ENCODE measurements around the gene EIF3D.
A peak's percentile ranks its signal among the peaks of the same experiment; 100 is the strongest.

Gene EIF3D

DNA sequence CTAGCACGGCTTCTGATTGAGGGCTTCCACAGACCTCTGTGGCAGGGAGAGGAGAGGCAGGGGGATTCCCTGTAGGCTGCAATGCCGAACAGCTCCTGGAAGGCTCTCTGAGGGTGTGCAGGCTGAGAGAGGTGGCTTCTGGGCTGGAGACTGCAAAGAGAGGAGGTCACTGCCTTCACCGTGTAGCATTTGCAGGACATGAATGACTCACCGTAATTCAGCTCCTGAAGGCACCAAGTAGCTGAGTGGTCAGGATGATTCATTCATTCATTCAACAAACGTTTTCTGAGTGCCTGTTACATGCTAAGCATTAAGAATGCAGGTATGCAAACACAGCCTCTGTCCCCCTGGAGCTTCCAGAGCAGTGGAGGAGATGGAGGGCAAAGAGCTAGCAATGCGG lies 18.0 kb upstream of the EIF3D start:
- H3K27me3 ChIP-seq (ENCODE audit: insufficient read depth, poor library complexity, severe bottlenecking) = no peaks in the 10 kb centered on the region
- H3K27ac ChIP-seq (replicated peaks) = no peak overlapping the region
- no peak for DNase-seq (ENCODE audit: low read depth in 1 of 2, low spot score in 1 of 2)

DNA sequence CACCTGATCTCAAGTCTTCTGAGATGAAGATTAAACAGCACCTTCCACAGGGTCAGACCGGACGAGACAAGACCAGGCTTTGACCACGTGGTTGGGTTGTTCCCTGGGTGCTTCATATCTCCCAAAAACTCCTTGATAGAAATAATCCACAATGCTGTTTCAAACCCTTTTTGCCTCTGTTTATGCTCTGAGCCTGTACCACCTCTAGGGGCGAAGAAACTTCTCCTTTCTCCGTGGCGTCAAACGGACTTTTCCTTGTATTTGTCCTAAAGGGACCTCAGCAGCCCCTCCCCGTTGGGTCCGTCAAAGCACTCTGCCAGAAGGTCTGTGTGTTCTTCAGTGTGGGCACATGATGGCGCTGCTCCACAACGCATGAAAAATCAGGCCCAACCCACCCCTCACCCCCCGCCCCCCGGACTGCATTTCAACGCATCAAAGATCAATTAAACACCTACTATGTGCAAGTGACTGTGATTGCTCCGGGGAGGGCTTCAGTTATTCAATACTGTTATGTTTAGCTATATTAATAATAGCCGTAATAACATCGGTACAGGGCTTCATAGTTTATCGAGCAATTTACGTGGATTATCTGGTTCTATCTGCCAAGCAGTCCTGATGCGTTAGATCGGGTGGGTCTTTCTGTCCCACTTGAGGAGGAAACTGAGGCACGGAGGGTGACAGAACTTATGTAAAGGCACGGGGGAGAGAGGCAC lies 17.3 kb upstream of the EIF3D start:
- H3K4me3 ChIP-seq (replicated peaks; ENCODE audit: insufficient read depth, low read length) = no peak overlapping the region
- DNase-seq (ENCODE audit: low read depth in 1 of 2, low spot score in 1 of 2) = peak in 1 of 2 experiments; percentile 80

More for the DNA sequence above, 18.0 kb upstream of the EIF3D start:
- TF ChIP-seq SPI1 (IDR thresholded peaks at IDR 0.05; ENCODE audit: borderline replicate concordance, low read depth) (no peak), CTCF (IDR thresholded peaks at IDR 0.05; ENCODE audit: insufficient read depth, low read length) (no peak), REST (IDR thresholded peaks at IDR 0.05; ENCODE audit: insufficient replicate concordance, low read depth) (no peak), GABPA (IDR thresholded peaks at IDR 0.05; ENCODE audit: low read depth) (no peak), POLR2AphosphoS5 (IDR thresholded peaks at IDR 0.05; ENCODE audit: low read depth) (no peak)
- no peak overlapping the region for H3K4me3 ChIP-seq (replicated peaks; ENCODE audit: insufficient read depth, low read length)

More for the DNA sequence above, 17.3 kb upstream of the EIF3D start:
- Histone ChIP-seq H3K27me3 (ENCODE audit: insufficient read depth, poor library complexity, severe bottlenecking) (no peaks in the 10 kb centered on the region), H3K27ac (replicated peaks) (no peak overlapping the region)
- TF ChIP-seq REST (IDR thresholded peaks at IDR 0.05; ENCODE audit: insufficient replicate concordance, low read depth) = no peak
- no peak for TF ChIP-seq POLR2AphosphoS5 (IDR thresholded peaks at IDR 0.05; ENCODE audit: low read depth)
- TF ChIP-seq GABPA (IDR thresholded peaks at IDR 0.05; ENCODE audit: low read depth) = no peak
- peak; percentile 33 for TF ChIP-seq CTCF (IDR thresholded peaks at IDR 0.05; ENCODE audit: insufficient read depth, low read length)
- TF ChIP-seq SPI1 (IDR thresholded peaks at IDR 0.05; ENCODE audit: borderline replicate concordance, low read depth) = no peak
